Spleen (tissue), 7 donors: Measurements from ENCODE around the gene LTF.
"Not testable (repeated sequence)": the region's sequence is repeated elsewhere in the genome, so short reads cannot be mapped to it uniquely, and the experiment has no call there.

Experiments
- POLR2A ChIP-seq, 3 donors: fragments of 450-650 bp; IDR thresholded peaks; one replicate each; pipeline ENCODE4 v1.5.1; 2017; ENCODE audit warnings: antibody characterized with exemption in 3 of 3, mild to moderate bottlenecking in 1 of 3
- TF ChIP-seq, protein P1 (sequence below), 11 experiments: fragments of 200-600 bp in 7 of 11; fragments of 450-650 bp in 4 of 11; sonication (generic) in 4 of 11; IDR thresholded peaks in 8 of 11; conservative IDR thresholded peaks in 3 of 11; 1 replicate in 7 of 11; 2 replicates in 4 of 11; pipeline versions ENCODE4 v1.4.0 to v1.8.0; 2016 to 2021; ENCODE audit warnings: antibody characterized with exemption in 11 of 11, inconsistent platforms in 4 of 11, mild to moderate bottlenecking in 1 of 11
- donor health status: DM: no; HTN: no; CAD: no; lungs with moderate emphysema.
- donor health status: DM: no; HTN: no; CAD: no.
- donor health status: DM: no; HTN: no; CAD: no.

DNA sequence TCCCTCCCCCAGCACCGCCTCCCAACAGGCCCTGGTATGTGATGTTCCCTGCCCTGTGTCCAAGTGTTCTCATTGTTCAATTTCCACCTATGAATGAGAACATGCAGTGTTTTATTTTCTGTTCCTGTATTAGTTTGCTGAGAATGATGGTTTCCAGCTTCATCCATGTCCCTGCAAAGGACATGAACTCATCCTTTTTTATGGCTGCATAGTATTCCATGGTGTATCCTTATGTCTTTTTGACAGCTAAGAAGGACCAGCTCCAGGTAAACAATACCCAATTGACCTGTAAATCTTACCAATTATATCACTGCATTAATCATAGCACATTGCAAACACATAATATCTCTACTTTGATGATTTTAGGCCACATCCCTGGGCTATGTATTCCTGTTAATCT, 33.8 kb downstream of the LTF start:
- TF ChIP-seq, protein P1, sequence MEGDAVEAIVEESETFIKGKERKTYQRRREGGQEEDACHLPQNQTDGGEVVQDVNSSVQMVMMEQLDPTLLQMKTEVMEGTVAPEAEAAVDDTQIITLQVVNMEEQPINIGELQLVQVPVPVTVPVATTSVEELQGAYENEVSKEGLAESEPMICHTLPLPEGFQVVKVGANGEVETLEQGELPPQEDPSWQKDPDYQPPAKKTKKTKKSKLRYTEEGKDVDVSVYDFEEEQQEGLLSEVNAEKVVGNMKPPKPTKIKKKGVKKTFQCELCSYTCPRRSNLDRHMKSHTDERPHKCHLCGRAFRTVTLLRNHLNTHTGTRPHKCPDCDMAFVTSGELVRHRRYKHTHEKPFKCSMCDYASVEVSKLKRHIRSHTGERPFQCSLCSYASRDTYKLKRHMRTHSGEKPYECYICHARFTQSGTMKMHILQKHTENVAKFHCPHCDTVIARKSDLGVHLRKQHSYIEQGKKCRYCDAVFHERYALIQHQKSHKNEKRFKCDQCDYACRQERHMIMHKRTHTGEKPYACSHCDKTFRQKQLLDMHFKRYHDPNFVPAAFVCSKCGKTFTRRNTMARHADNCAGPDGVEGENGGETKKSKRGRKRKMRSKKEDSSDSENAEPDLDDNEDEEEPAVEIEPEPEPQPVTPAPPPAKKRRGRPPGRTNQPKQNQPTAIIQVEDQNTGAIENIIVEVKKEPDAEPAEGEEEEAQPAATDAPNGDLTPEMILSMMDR (IDR thresholded peaks at IDR 0.05 in 8 of 11, conservative IDR thresholded peaks at IDR 0.05 in 3 of 11) = not testable (repeated sequence)
- not testable (repeated sequence) for TF ChIP-seq POLR2A (IDR thresholded peaks at IDR 0.05)
